Choroid plexus epithelial cell (primary cell): Measurements from ENCODE around the gene TEDC1.

Experiments used
- DNase-seq: peaks from one replicate; pipeline ENCODE4 v3.0.0-alpha.2; 2010; ENCODE audit warnings: low read depth
- H3K4me3 ChIP-seq: 2 replicates; pipeline ENCODE4 v1.5.1; 2011; ENCODE audit warnings: low read depth, mild to moderate bottlenecking, control low read depth, low read length, moderate library complexity
- TF ChIP-seq, protein P1 (sequence below): conservative IDR thresholded peaks from 2 replicates; pipeline ENCODE4 v1.5.1; 2011; ENCODE audit warnings: low read depth, mild to moderate bottlenecking, control low read depth, inconsistent platforms, low read length, moderate library complexity

TEDC1 gene

DNA sequence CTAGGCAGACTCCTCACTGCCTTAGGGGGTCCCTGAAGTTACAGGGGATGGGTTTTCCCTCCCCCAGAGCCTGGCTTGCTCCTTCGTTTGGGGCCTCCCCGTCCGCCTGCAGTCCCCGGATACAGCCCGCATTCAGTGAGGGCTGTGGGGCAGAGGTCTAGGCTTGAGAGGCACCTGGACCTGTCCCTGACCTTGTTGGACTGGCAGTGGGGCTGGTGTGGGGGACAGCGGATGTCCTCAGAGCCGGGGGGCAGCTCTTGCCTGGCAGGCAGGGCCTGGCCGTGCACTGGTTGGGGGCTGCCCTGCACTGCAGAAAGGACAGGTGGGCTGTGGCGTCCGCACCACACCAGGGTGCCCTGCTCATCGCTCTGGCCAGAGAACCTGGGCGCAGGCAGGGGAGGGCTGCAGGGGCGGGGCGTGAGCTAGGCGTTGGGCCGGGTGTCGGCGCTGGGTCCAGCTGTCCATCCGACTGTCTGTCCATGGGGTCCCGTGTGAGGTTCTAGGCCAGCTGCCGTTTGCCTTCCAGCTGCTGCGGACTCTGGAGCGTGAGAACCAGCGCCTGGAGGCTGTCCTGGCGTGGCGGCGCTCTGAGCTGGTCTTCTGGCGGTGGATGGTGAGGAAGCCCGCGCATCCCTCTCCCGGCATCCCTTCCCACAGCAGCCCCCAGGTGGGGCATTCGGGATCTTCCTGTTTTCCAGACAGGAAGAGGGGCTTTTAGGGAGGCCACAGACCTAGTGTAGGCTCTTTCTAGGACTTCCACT, 6.0 kb downstream of the TEDC1 start:
- TF ChIP-seq, protein P1, sequence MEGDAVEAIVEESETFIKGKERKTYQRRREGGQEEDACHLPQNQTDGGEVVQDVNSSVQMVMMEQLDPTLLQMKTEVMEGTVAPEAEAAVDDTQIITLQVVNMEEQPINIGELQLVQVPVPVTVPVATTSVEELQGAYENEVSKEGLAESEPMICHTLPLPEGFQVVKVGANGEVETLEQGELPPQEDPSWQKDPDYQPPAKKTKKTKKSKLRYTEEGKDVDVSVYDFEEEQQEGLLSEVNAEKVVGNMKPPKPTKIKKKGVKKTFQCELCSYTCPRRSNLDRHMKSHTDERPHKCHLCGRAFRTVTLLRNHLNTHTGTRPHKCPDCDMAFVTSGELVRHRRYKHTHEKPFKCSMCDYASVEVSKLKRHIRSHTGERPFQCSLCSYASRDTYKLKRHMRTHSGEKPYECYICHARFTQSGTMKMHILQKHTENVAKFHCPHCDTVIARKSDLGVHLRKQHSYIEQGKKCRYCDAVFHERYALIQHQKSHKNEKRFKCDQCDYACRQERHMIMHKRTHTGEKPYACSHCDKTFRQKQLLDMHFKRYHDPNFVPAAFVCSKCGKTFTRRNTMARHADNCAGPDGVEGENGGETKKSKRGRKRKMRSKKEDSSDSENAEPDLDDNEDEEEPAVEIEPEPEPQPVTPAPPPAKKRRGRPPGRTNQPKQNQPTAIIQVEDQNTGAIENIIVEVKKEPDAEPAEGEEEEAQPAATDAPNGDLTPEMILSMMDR, result no peak
- H3K4me3 ChIP-seq, result no peak overlapping the region
- DNase-seq, result no peak

DNA sequence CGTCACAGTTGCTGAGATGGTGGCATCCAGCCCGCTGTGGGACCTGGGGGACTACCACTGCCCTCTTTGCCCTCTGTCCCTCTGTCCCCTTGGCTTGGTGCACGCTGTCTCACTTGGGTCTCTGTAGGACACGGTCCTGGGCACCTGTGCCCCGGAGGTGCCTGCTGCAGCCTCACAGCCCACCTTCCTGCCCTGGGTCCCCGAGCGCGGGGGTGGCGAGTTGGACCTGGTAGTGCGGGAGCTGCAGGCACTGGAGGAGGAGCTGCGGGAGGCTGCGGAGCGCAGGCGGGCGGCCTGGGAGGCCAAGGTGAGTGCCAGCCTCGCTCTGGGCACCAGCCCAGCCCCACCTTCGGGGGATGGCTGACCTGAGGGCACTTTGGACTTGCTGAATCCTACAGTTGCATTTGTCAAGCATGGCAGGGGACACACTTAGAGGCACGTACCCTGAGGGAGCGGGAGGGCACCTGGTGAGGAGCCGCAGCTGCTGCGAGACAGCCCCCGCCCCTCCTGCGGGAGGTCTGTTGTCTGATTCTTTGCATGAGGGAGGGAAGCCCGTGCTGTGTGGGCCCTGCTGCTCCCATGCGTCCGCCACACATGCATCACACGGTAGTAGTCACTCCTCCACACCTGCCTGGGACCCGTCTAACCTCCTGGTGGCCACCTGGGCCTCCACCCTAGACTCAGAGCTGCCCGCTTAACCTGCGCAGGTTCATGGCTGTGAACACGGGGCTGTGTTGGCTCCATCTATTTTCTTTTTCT, 6.8 kb downstream of the TEDC1 start:
- no peak for DNase-seq
- TF ChIP-seq, protein P1, result no peak

DNA sequence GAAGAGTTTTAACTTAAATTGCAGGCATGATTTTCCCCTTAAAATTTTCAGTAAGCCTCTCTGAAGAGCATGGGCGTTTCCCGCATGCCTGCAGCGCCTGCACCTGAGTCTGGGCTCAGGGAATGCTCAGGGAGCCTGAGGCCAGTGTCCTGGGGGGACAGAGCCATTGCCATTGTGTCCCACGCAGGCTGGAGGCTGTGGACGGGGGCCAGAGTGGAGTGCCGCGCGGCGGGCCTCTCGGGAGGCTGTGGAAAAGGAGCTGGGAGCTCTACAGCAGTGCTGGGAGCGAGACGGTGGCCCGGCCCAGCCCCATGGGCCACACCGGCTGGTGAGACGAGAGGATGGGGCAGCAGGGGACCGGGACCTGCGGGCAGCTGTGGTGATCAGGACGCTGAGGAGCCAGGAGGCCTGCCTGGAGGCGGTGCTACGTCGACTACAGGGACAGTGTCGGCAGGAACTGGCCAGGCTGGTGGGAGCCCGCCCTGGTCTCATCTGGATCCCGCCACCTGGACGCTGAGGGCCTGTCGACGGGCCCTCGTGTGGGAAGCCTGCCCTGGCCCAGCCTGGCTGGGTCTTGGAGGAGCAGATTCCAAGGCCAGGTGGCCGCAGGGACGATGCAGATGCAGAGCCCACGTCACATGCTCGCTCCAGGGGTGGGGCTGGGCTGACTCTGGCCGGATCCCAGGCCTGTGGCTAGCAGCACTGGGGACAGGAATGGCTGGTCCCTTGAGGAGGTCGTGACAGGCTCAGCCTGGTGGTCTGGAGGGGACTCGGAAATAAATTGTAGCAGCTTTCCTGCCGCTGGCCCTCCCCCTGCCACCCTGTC, 7.6 kb downstream of the TEDC1 start:
- DNase-seq, result no peak
- no peak overlapping the region for H3K4me3 ChIP-seq
- TF ChIP-seq, protein P1, result no peak

More for the DNA sequence above, 6.8 kb downstream of the TEDC1 start:
- no peak overlapping the region for H3K4me3 ChIP-seq

DNA sequence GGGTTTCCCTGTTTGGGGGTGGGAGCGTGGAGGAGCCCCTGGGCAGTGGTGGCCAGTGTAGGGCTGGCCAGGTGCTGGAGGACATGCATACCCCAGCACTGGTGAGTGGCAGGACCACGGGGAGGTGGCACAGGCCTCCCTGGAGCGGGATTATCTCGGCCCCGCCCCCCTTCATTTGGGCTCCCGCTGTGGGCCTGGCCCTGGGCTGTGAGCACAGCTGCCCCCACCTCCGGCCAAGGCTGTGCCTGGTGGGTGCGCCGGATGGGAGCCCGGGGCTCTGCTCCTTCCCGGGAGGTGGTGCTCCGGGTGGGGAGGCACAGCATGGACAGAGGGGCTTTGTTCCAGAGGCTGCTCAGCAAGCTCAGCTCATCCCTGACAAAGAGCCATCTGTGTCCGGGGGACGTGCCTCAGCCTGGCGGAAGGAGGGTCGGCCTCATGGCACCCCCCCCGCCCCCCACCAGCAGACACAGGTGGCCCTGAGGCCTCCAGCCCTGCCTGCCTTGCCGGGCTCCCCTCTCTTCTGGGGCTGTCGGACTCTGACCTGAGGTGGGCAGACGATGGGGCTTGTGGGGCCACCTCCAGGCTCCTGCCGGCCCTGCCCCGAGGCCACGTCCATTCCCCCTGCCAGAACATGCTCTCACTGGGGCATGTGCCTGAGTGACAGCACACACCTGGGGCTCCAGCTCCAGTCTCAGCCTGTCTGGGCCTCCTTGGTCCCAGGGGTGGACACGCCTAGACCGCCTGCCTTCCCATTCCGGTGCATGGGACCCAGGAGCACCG, 8.4 kb downstream of the TEDC1 start:
- DNase-seq, result no peak
- no peak overlapping the region for H3K4me3 ChIP-seq
- TF ChIP-seq, protein P1, result no peak

DNA sequence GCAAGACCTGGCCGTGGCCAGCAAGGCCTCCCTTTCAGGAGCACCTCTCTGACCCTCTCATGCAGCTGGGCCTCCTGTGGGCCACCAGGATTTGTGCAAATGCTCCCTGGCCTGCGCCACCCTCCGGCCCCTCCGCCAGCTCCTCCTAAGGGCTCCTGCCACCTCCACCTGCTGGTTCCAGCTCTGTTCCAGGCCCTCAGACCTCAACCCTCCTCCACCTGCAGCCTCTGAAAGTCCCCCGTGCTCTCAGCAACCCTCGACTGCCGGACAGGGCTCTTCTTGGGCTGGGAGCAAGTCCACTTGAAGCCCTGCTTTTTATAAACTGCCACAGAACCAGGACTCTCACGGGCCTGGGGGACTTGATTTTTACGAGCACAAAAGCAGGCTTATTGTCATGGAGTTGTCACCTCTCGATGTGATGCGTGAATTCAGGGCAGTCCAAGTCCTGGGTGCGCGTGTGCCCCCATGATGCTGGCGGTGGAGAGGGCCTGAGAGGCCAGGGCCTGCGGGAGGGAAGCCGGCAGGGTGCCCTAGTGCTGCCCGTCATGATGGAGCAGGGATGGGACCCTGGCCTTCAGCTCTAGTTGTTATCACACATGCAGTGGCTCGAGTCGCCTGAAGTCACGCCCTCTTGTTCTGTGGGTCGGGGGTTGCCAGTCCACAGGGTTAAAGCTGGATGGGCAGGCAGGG, 9.1 kb downstream of the TEDC1 start:
- no peak overlapping the region for H3K4me3 ChIP-seq
- no peak for DNase-seq
- TF ChIP-seq, protein P1, result no peak

DNA sequence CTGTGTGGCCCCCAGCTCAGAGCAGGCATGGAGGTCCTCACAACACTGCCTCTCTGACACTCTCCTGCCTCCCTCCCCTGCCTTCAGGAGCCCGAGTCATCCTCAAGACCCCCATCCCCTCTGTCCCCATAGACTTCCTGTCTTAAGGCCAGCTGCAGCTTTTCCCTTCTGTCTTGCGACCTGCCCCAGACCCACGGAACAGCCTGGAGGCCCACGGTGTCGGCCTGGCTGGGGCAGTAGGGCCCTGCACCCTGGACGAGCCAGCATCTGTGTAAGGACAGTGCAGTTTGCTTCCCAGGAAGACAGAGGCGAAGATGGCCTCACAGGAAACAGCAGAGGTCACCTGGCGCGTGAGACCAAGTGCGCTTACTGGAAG, 9.7 kb downstream of the TEDC1 start:
- H3K4me3 ChIP-seq, result no peak overlapping the region
- TF ChIP-seq, protein P1, result no peak
- DNase-seq, result no peak
